Occipital lobe (tissue), 3 donors: ENCODE measurements around the gene PDE3B. TPM values are rescaled to one million over a fixed set of nuclear protein-coding genes. Genes with fewer than 3 reads are reported as not detected.

Source experiments
- DNase-seq: peaks from one replicate; lab custom pipeline; 2025; lab: John Stamatoyannopoulos, UW
- small RNA-seq: library from RNA; depleted of rRNA; stranded (forward); fragments of <200 nt; gene quantifications from one replicate; pipeline ENCODE3, GENCODE V24; 2014
- total RNA-seq: library from RNA; depleted of rRNA; stranded (reverse); fragments of >200 nt; gene quantifications from one replicate; pipeline ENCODE4 v1.2.3, GENCODE V29; 2014

PDE3B gene
- total RNA-seq, 1 donor from 2014 or later = 31.4 TPM

GRCh38 chr11:14916403-14916802 is 272.8 kb downstream of the PDE3B start:
- no peak for DNase-seq

Small RNA genes lying within 50 kb of the gene (small RNA-seq; reads per million reads assigned to genes)
- not detected for gene CALCP

Other genes starting within 250 kb of the PDE3B start
- 154 TPM for gene COPB1, start 144.0 kb upstream of the PDE3B start, total RNA-seq
- gene PSMA1, start 123.4 kb upstream of the PDE3B start, total RNA-seq = 153 TPM
- 43.7 TPM for gene CYP2R1, start 248.4 kb downstream of the PDE3B start, total RNA-seq